ENCODE results near the gene GCFC2. TPM values are rescaled to one million over a fixed set of nuclear protein-coding genes. Genes with fewer than 3 reads are reported as not detected.
"Not testable (repeated sequence)": the region's sequence is repeated elsewhere in the genome, so short reads cannot be mapped to it uniquely, and the experiment has no call there.

GCFC2 gene
- total RNA-seq, 1 donor from 2014 or later: 23.4 TPM

GRCh38 chr2:75680402-75680801, 30.3 kb downstream of the GCFC2 start:
- DNase-seq (ENCODE audit: low spot score): no peak

DNA sequence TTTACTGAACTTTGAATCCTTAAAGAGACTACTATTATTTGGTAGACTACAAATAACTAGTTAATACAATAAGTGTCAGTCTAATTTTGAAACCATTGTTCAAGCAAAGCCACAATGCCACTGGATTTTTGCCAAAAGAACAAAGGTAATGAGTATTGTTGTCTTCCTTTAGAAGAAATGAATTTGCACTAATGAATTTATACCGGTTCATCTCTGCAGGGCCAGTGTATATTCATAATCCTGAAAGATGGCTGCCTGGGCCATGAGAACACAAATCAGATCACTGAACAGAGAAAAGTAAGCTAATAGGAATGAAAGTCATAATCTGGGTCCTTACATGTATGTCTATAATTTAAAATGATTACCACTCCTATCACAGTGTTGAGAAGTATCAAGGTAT, 31.2 kb downstream of the GCFC2 start:
- DNase-seq (ENCODE audit: low spot score): no peak

DNA sequence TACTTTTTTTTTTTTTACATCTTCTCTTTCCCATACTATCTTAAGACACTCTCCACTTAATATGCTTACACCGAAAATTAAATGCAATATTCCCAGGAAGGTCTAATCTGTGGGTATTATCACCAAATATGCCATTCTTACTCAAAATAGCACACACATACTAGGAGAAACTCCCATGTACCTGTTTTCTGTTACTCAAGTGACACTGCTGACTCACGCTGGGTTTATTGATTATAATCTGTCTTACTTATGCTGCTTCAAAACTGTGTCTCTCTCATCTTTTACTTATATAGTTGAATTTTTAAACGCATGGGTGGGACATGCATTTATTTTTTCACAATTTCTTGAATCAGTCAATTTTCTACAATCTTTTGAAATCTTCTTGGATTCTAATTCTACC, 34.3 kb downstream of the GCFC2 start:
- no peak for DNase-seq (ENCODE audit: low spot score)

GRCh38 chr2:75675908-75676307, 34.8 kb downstream of the GCFC2 start:
- DNase-seq (ENCODE audit: low spot score): no peak

DNA sequence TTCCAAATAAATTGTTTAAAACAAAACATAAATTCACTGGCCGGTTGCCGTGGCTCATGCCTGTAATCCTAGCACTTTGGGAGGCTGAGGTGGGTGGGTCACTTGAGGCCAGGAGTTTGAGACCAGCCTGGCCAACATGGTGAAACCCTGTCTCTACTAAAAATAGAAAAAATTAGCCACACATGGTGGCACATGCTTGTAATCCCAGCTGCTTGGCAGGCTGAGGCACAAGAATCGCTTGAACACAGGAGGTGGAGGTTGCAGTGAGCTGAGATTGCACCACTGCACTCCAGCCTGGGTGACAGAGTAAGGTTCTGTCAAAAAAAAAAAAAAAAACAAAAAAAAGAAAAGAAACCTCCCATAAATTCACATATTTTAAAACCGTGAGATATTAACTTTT, 35.3 kb downstream of the GCFC2 start:
- not testable (repeated sequence) for DNase-seq (ENCODE audit: low spot score)

DNA sequence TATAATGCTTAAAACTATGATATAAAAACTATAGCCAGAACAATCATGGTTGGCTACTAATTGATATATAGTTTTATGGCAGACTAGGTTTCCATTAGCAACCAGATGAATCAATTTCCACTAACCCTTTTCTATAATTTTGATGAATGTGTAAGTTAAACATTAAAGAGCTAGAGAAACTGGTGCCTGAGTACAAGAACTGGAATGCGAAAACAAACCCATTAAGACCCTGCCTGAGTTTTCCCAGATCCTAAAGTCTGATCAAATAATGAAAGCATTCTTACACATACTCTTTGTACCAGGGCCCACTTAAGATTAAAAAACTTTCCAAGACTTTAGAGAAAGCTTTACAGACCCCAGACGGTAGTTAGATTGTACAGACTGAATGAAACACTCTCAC, 42.8 kb downstream of the GCFC2 start:
- no peak for DNase-seq (ENCODE audit: low spot score)

DNA sequence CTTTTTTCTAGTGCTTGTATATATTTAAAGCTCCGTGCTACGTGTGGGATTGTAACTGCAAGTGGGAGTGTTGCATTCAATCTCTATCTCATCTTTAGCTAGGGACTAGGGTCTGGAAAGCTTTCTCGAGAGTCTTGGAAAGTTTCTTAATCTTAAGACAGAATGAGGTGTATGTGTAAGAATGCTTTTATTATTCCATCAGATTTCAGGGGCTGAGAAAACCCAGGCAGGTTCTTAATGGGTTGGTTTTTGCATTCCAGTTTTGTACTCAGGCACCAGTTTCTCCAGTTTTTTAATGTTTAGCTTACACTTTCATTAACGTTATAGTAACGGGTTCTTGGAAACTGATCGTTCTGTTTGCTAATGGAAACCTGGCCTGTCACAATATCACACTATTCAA, 43.8 kb downstream of the GCFC2 start:
- no peak for DNase-seq (ENCODE audit: low spot score)

DNA sequence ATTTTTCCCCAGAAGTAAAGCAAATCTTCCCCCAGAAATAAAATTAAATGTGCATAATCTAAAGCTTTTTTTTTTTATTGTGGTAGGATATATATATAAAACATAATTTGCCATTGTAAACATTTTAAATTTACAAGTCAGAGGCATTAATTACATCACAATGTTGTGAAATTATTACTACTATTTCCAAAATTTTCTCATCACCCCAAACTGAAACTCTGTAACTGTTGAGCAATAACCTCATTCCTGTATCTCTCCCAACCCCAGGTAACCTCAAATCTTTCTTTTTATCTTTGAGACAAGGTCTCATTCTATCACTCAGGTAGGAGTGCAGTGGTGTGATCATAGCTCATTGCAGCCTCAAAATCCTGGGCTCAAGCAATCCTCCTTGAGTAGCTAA, 52.9 kb downstream of the GCFC2 start:
- DNase-seq (ENCODE audit: low spot score): no peak

DNA sequence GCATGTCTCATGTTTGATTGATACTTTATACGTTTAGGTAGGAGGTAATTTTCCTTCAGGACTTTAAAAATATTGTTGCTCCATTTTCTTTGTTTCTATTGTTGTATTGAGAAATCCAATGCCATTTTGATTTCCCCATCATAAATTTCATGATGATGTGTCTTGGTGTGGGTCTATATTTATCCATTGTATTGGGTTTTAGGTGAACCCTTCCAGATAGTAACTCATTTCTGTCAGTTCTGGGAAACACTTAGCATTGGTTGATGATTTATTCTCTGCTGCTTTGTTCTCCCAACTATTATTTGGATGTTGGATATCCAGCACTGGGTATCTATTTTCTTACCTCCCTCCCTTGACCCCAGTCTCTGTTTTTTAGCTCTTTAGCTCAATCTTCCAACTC, 54.2 kb downstream of the GCFC2 start:
- DNase-seq (ENCODE audit: low spot score): no peak

- DNase-seq (ENCODE audit: low spot score): no peak
Measured at GRCh38 chr2:75655861-75656260, 54.9 kb downstream of the GCFC2 start.

- DNase-seq (ENCODE audit: low spot score): no peak
Measured at GRCh38 chr2:75654012-75654411, 56.7 kb downstream of the GCFC2 start.

- DNase-seq (ENCODE audit: low spot score): no peak
Measured at GRCh38 chr2:75647771-75648170, 62.9 kb downstream of the GCFC2 start.

- DNase-seq (ENCODE audit: low spot score): peak; percentile 91
Measured at GRCh38 chr2:75646583-75647425, 63.9 kb downstream of the GCFC2 start, which contains the start of gene MRPL19. Gene MRPL19, plus strand, starts transcription at chr2:75646783. Its CDS starts 25 bp downstream, at chr2:75646808.

GRCh38 chr2:75646090-75646582, 64.6 kb downstream of the GCFC2 start:
- DNase-seq (ENCODE audit: low spot score): no peak

DNA sequence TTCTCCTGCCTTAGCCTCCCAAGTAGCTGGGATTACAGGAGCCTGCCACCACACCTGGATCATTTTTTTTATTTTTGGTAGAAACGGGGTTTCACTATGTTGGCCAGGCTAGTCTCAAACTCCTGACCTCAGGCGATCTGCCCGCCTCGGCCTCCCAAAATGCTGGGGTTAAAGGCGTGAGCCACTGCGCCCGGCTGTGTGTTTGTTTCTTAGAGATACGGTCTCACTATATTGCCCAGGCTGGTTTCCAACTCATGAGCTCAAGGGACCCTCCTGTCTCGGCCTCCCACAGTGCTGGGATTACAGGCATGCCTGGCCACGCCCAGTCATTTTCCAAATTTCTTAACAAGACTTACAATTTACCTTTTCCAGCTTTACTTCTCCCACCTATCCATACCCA, 65.1 kb downstream of the GCFC2 start:
- DNase-seq (ENCODE audit: low spot score): no peak

- DNase-seq (ENCODE audit: low spot score): no peak
Measured at GRCh38 chr2:75643980-75644379, 66.7 kb downstream of the GCFC2 start.

DNA sequence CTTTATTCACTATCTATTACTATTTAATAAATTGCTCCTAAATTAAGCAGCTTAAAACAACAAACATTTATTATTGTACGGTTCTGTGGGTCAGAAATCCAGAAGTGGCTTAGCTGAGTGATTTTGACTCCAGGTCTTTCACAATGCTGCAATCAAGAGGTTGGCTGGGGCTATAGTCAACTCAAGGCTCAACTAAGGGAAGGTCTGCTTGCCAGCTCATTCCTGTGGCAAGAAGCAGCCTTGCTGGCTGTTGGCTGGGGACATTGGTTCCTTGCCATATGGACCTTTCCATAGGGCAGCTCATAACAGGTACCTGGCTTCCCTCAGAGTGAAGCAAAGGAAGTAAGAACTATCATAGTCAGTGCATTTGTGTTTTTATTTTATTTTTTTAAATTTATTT, 69.1 kb downstream of the GCFC2 start:
- DNase-seq (ENCODE audit: low spot score): no peak

DNA sequence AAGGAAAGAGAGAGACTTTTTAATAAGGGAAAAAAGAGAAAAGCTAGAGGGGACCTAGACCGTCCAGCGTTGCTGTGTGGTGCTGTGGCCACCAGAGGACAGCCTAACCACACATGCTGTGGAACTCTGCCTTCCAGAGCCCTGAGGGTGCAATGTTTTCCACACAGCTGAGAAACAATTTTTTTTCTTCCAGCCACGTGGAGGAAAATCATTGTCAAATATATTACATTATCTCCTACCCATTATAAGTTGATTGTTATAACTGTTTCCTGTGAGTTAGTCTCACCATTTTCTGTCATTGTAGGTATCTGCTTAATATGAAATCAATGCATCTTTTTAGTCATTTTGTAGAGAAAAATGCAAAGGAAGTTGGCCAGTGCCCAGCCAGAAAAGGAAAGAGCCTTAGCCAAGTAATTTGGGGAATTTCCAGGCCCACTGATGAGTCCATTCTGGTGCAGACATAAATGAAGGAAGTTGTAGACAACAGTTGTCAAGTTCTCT, 70.0 kb downstream of the GCFC2 start:
- DNase-seq (ENCODE audit: low spot score): no peak

DNA sequence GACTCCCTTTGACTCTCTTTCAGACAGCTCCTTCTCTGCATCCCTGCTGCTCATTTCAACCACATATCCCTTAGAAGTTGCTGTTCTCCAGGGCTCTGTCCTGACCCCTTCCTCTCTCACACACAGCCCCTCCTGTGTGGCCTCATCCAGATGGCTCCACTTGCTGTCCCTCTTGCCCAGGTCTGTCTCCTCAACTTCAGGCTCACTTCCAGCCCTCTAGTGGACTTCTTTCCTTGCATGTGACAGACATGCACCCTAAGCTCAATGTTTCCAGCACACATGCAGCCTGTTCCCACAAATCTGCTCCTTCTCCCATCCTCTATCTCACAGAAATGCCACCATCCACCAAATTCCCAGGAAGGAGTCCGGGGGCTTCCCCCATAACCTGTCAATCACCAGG, 73.1 kb downstream of the GCFC2 start:
- no peak for DNase-seq (ENCODE audit: low spot score)

- DNase-seq (ENCODE audit: low spot score): no peak
Measured at GRCh38 chr2:75634945-75635344, 75.8 kb downstream of the GCFC2 start.

DNA sequence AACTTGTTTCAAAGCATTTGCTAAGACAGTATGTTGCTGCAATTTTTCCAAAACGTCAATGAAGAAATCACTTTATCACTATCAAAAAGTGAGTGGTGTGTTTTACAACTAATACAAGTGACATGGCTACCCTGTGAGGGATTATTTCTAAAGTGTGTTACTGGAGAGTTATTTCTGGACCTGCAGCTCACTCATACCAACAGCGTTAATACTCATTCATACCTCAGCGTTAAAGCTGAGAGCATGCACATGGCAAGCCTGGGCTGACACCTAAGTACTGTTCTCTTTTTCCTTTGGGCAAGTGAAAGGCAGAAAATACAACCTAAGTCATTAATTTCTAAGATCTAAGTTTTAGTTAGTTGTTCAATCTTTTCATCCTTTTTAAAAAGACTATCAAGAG, 77.1 kb downstream of the GCFC2 start:
- no peak for DNase-seq (ENCODE audit: low spot score)

DNA sequence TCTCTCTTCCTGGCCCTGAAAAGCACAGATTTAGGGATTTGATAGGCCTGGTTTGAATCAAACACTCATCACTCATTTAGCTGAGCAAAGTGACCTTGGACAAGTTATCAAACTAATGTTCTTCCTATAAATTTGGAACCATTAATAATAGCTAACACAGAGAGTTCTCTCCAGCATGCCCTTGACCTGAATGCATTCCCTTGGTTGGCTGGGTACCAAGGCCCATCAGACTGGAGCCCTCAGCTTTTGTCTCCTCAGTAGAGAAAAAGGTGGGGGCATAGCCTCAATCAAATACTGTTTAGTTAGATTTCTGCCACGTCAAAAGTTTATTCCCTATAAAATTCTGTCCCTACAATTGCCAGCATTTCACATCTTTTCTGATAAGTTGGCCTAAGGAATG, 77.9 kb downstream of the GCFC2 start:
- DNase-seq (ENCODE audit: low spot score): no peak

DNA sequence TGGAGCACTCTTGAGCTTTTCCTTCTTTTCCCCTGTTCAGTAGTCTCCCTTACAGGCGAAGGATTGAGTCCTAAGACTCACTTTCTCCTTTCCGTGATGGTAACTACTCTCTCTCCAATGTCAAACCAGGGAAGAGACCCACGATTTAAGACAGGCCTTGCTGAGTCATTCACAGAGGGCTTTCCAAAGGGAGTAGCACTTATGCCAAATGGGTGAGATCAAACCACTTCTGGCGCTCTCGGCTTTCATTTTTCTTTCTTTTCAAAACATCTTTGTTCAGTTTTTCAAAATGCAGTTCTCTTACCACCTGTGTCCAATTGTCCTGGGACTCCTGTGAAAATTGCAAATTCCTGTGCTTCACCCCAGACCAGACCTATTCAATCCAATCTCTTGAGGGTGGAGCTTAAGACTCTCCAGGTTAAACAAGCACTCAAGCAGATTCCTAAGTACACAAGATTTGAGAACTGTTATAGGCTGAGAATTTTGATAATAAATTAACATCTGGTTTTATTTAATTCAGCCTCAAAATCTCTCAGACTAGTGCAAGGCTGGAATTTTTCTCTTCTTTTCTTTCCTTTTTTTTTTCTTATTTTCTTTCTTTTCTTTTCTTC, 78.5 kb downstream of the GCFC2 start:
- DNase-seq (ENCODE audit: low spot score): no peak

Measured in mesenteric fat pad (tissue), 1 donor.